Sigmoid colon (tissue), 4 donors: ENCODE data around the gene PHC2.

Experiments used
- CTCF ChIP-seq, 4 experiments: fragments of 450-650 bp in 3 of 4; fragments of 200-600 bp in 1 of 4; IDR thresholded peaks; one replicate each; pipeline ENCODE4 v1.5.1; 2016 to 2019; ENCODE audit warnings: antibody characterized with exemption in 4 of 4, mild to moderate bottlenecking in 3 of 4, moderate library complexity in 2 of 4
- EP300 ChIP-seq, 4 donors: sonication (generic); formaldehyde crosslinking; IDR thresholded peaks; one replicate each; pipeline ENCODE4 v1.6.1; 2017; ENCODE audit warnings: antibody characterized with exemption in 4 of 4

GRCh38 chr1:33316601-33317000 is 114.3 kb downstream of the PHC2 start:
- TF ChIP-seq CTCF (IDR thresholded peaks at IDR 0.05) (no peak), EP300 (IDR thresholded peaks at IDR 0.05) (no peak)
